GM18502 (cell line): Measurements from ENCODE around the gene KEAP1.
"Not testable (repeated sequence)": the region's sequence is repeated elsewhere in the genome, so short reads cannot be mapped to it uniquely, and the experiment has no call there.

Experiments
- ATAC-seq: cut with Tn5 transposase; IDR thresholded peaks from one replicate; pipeline ENCODE4 v1.9.1; 2021; ENCODE audit warnings: mild to moderate bottlenecking; ENCODE audit not compliant: unreplicated experiment, poor library complexity

The KEAP1 gene

GRCh38 chr19:10503002-10503789 lies at the start of gene KEAP1:
TSS of gene KEAP1 (minus strand) at chr19:10503356. CDS start at chr19:10500033, 3,323 bp downstream.
- peak; percentile 26 for ATAC-seq

- ATAC-seq, result no peak
Observed at GRCh38 chr19:10552510-10553053, 49.4 kb upstream of the KEAP1 start.

- ATAC-seq, result no peak
Observed at GRCh38 chr19:10551698-10552301, 48.6 kb upstream of the KEAP1 start.

- not testable (repeated sequence) for ATAC-seq
Observed at GRCh38 chr19:10551006-10551405, 47.9 kb upstream of the KEAP1 start.

- ATAC-seq, result no peak
Observed at GRCh38 chr19:10550336-10550735, 47.2 kb upstream of the KEAP1 start.

GRCh38 chr19:10549733-10550132 lies 46.6 kb upstream of the KEAP1 start:
- no peak for ATAC-seq

GRCh38 chr19:10548746-10549276 lies 45.7 kb upstream of the KEAP1 start:
- ATAC-seq, result no peak

- ATAC-seq, result no peak
Observed at GRCh38 chr19:10546817-10547216, 43.7 kb upstream of the KEAP1 start.

GRCh38 chr19:10544753-10545251 lies 41.6 kb upstream of the KEAP1 start:
- ATAC-seq, result no peak

- no peak for ATAC-seq
Observed at GRCh38 chr19:10544242-10544752, 41.1 kb upstream of the KEAP1 start.

GRCh38 chr19:10543420-10544241 lies 40.5 kb upstream of the KEAP1 start, which contains the start of gene ATG4D:
TSS of gene ATG4D (plus strand) at chr19:10543904. CDS start at chr19:10544091, 187 bp downstream.
- peak; percentile 75 for ATAC-seq

- no peak for ATAC-seq
Observed at GRCh38 chr19:10543059-10543419, 39.9 kb upstream of the KEAP1 start.

GRCh38 chr19:10539016-10539415 lies 35.9 kb upstream of the KEAP1 start:
- not testable (repeated sequence) for ATAC-seq

GRCh38 chr19:10538204-10538983 lies 35.2 kb upstream of the KEAP1 start:
- ATAC-seq, result no peak

- ATAC-seq, result no peak
Observed at GRCh38 chr19:10537668-10538067, 34.5 kb upstream of the KEAP1 start.

GRCh38 chr19:10535613-10536012 lies 32.5 kb upstream of the KEAP1 start:
- ATAC-seq, result no peak

GRCh38 chr19:10533646-10534386 lies 30.7 kb upstream of the KEAP1 start:
- no peak for ATAC-seq

- ATAC-seq, result no peak
Observed at GRCh38 chr19:10532457-10532856, 29.3 kb upstream of the KEAP1 start.

- not testable (repeated sequence) for ATAC-seq
Observed at GRCh38 chr19:10526887-10527286, 23.7 kb upstream of the KEAP1 start.
